LNCaP clone FGC (cell line): ENCODE results near the gene CYP27A1.

ENCODE experiments used
- DNase-seq: peaks from one replicate; pipeline ENCODE4 v3.0.0-alpha.2; 2011; ENCODE audit warnings: low read depth
- H3K4me3 ChIP-seq: 2 replicates; pipeline ENCODE4 v1.5.1; 2011; ENCODE audit warnings: mild to moderate bottlenecking, low read depth, low read length, control low read depth
- CTCF ChIP-seq: IDR thresholded peaks from 2 replicates; pipeline ENCODE4 v1.5.1; 2012; ENCODE audit warnings: mild to moderate bottlenecking; ENCODE audit not compliant: control insufficient read depth, insufficient read depth; ENCODE audit errors: extremely low read depth

Gene CYP27A1

GRCh38 chr2:218776488-218776887 is 5.5 kb upstream of the CYP27A1 start:
- H3K4me3 ChIP-seq = no peak overlapping the region
- no peak for TF ChIP-seq CTCF
- no peak for DNase-seq

DNA sequence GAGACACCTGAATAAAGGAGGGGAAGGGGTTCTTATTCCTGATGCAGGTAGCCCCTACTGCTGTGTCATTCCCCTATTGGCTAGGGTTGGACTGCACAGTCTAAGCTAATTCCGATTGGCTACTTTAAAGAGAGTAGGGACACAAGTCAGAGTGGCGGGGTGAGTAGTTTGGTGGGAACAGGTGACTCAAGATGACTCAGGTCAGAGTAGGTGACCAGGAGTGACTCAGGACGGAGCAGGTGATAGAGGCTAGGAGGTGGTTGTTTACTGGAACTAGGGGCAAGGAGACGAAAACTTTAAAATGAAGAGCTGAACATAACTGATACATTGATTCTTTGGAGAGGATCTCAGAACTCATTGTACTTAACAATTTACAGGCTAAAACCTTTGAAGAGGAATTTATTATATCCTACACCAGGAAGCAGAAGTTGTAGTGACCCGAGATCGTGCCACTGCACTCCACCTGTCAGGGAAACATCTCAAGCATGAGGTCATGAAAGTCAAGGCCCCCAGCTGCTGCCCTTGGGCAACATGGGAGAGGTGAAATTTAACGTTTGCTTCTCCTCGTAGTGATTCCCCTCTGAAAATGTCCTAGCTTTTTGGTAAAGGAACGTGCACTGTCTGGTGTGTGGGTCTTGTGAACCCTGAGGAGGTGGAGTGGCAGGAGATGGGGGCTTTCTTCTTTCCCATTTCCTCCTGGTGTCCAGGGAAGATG is 4.5 kb upstream of the CYP27A1 start:
- H3K4me3 ChIP-seq = no peak overlapping the region
- no peak for DNase-seq
- no peak for TF ChIP-seq CTCF

DNA sequence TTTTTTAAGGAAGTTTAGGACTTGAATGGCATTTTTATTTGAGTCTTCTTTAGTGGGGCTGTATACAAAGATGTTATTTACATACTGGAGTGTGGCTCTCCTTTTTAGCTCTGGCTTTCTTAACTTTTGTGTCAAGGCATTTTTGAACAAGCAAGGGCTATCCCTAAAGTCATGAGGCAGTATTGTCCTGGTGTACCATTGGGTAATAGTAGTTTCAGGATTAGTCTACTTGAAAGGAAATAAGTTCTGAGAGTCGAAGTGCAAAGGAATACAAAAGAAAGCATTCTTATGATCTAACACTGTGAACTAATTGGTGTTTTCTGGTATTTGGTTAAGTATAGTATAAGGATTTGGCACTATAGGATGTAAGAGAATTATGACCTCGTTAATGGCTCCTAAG is 1.9 kb upstream of the CYP27A1 start:
- no peak overlapping the region for H3K4me3 ChIP-seq
- TF ChIP-seq CTCF = no peak
- no peak for DNase-seq

GRCh38 chr2:218780851-218781690 is 876 bp upstream of the CYP27A1 start:
- TF ChIP-seq CTCF = no peak
- DNase-seq = no peak
- H3K4me3 ChIP-seq = no peak overlapping the region

- no peak for DNase-seq
- TF ChIP-seq CTCF = no peak
- no peak overlapping the region for H3K4me3 ChIP-seq
Observed at GRCh38 chr2:218782528-218782844, 539 bp downstream of the CYP27A1 start.

- TF ChIP-seq CTCF = no peak
- DNase-seq = no peak
- H3K4me3 ChIP-seq = no peak overlapping the region
Observed at GRCh38 chr2:218783688-218784087, 1.7 kb downstream of the CYP27A1 start.
